ENCODE measurements around the gene BUB3.

DNA sequence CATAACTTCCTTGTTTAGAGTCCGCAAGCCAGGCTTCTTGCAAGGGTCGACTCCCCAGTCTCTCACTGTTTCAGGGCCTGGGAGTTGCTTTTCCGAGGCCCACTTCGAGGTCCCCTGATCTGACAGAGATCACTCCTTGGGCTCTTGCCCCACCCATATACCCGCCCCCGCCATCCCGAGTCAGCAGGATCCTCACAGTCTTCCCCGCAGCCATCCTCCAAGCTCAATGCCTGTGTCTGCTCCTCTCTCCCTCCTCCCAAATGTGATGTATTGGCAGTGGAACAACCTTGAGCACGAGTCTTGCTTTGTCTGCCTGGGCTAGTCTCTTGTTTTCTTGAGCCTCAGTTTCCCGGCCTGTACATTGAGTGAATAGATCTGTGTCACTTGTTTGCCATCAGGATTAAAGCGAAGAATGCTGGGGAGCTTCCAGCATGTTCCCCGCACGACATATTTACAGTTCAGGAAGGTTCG is 8.6 kb upstream of the BUB3 start:
- TF ChIP-seq CTCF (IDR thresholded peaks at IDR 0.05), result no peak
- no peak for TF ChIP-seq POLR2A (IDR thresholded peaks at IDR 0.05)
- no peak for TF ChIP-seq POLR2AphosphoS5 (IDR thresholded peaks at IDR 0.05)
- TF ChIP-seq EP300 (IDR thresholded peaks at IDR 0.05), result no peak

Data from sigmoid colon (tissue), 4 donors.